ENCODE measurements around the gene TFDP2.

Gene TFDP2

DNA sequence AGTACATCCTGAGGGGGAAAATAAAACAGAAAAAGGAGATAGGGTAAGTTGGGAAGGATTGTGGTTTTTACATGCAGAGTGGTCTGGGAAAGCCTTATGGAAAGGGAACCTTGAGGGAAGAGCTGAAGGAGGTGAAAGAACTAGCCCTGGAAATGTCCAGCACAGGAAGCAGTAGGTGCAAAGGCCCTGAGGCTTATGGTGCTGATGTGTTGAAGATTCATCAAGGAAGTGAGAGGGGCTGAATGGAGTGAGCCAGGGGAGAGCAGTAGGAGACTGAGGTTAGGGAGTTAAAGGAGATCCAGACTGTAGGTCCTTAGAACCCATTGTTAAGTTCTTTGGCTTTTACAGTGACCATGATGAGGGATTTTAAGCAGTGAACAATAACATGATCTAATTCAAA lies 239.9 kb downstream of the TFDP2 start:
- H4K20me1 ChIP-seq (ENCODE audit: control insufficient read depth, insufficient read depth, low read depth, low read length), result no peaks in the 10 kb centered on the region
- no peak overlapping the region for H3K27ac ChIP-seq (ENCODE audit: low read depth, low read length)
- H3K9me2 ChIP-seq (replicated peaks; ENCODE audit: control insufficient read depth, low read length), result no peaks in the 10 kb centered on the region
- H3F3A ChIP-seq (ENCODE audit: control insufficient read depth, insufficient read depth), result peaks cover 4% of the 10 kb centered on the region; the same call in 1 of the 2 replicates
- TF ChIP-seq CTCF (IDR thresholded peaks at IDR 0.05; ENCODE audit: low read depth, low read length, poor library complexity, severe bottlenecking), result no peak
- no peak for TF ChIP-seq EZH2phosphoT487 (IDR thresholded peaks at IDR 0.05; ENCODE audit: borderline replicate concordance, low read length)
- no peaks in the 10 kb centered on the region for H3K27me3 ChIP-seq (ENCODE audit: control insufficient read depth, low read length)
- no peak overlapping the region for H3K4me3 ChIP-seq (ENCODE audit: low read length)
- no peak overlapping the region for H3K4me2 ChIP-seq (ENCODE audit: low read length)
- H3K4me1 ChIP-seq (ENCODE audit: control insufficient read depth, low read length), result no peaks in the 10 kb centered on the region
- H3K9me3 ChIP-seq (ENCODE audit: control insufficient read depth, insufficient read depth, low read length), result no peaks in the 10 kb centered on the region
- peaks cover 31% of the 10 kb centered on the region for H3K79me2 ChIP-seq (ENCODE audit: control insufficient read depth, low read length)
- H3K36me3 ChIP-seq (ENCODE audit: control insufficient read depth, low read length), result peaks cover 89% of the 10 kb centered on the region

GRCh38 chr3:141905129-141905528 lies 244.2 kb downstream of the TFDP2 start:
- Histone ChIP-seq H3K9me2 (replicated peaks; ENCODE audit: control insufficient read depth, low read length) (no peaks in the 10 kb centered on the region), H3F3A (ENCODE audit: control insufficient read depth, insufficient read depth) (peaks cover 7% of the 10 kb centered on the region; the same call in 1 of the 2 replicates), H3K27ac (ENCODE audit: low read depth, low read length) (no peak overlapping the region), H3K9me3 (ENCODE audit: control insufficient read depth, insufficient read depth, low read length) (no peaks in the 10 kb centered on the region), H3K4me3 (ENCODE audit: low read length) (no peak overlapping the region), H3K4me1 (ENCODE audit: control insufficient read depth, low read length) (peaks cover 23% of the 10 kb centered on the region), H4K20me1 (ENCODE audit: control insufficient read depth, insufficient read depth, low read depth, low read length) (no peaks in the 10 kb centered on the region), H3K4me2 (ENCODE audit: low read length) (no peak overlapping the region), H3K36me3 (ENCODE audit: control insufficient read depth, low read length) (peaks cover 83% of the 10 kb centered on the region), H3K79me2 (ENCODE audit: control insufficient read depth, low read length) (peaks cover 51% of the 10 kb centered on the region), H3K27me3 (ENCODE audit: control insufficient read depth, low read length) (no peaks in the 10 kb centered on the region)
- TF ChIP-seq CTCF (IDR thresholded peaks at IDR 0.05; ENCODE audit: low read depth, low read length, poor library complexity, severe bottlenecking) (no peak), EZH2phosphoT487 (IDR thresholded peaks at IDR 0.05; ENCODE audit: borderline replicate concordance, low read length) (no peak)

GRCh38 chr3:141904203-141904602 lies 245.1 kb downstream of the TFDP2 start:
- H3K36me3 ChIP-seq (ENCODE audit: control insufficient read depth, low read length), result peaks cover 79% of the 10 kb centered on the region
- H3K4me2 ChIP-seq (ENCODE audit: low read length), result no peak overlapping the region
- no peaks in the 10 kb centered on the region for H3K27me3 ChIP-seq (ENCODE audit: control insufficient read depth, low read length)
- peaks cover 7% of the 10 kb centered on the region; the same call in 1 of the 2 replicates for H3F3A ChIP-seq (ENCODE audit: control insufficient read depth, insufficient read depth)
- H3K9me2 ChIP-seq (replicated peaks; ENCODE audit: control insufficient read depth, low read length), result no peaks in the 10 kb centered on the region
- H3K4me1 ChIP-seq (ENCODE audit: control insufficient read depth, low read length), result peaks cover 26% of the 10 kb centered on the region
- H3K9me3 ChIP-seq (ENCODE audit: control insufficient read depth, insufficient read depth, low read length), result no peaks in the 10 kb centered on the region
- H3K79me2 ChIP-seq (ENCODE audit: control insufficient read depth, low read length), result peaks cover 55% of the 10 kb centered on the region
- H4K20me1 ChIP-seq (ENCODE audit: control insufficient read depth, insufficient read depth, low read depth, low read length), result no peaks in the 10 kb centered on the region
- no peak overlapping the region for H3K27ac ChIP-seq (ENCODE audit: low read depth, low read length)
- no peak overlapping the region for H3K4me3 ChIP-seq (ENCODE audit: low read length)
- no peak for TF ChIP-seq EZH2phosphoT487 (IDR thresholded peaks at IDR 0.05; ENCODE audit: borderline replicate concordance, low read length)
- no peak for TF ChIP-seq CTCF (IDR thresholded peaks at IDR 0.05; ENCODE audit: low read depth, low read length, poor library complexity, severe bottlenecking)

All from DOHH2 (cell line).